Testis (tissue), 3 donors: ENCODE measurements around the gene CFAP54. TPM values are rescaled to one million over a fixed set of nuclear protein-coding genes. Genes with fewer than 3 reads are reported as not detected.

Source experiments
- DNase-seq: peaks from one replicate; pipeline ENCODE4 v3.0.0-alpha.2; 2019
- H3K27ac ChIP-seq, 2 donors: fragments of 200-600 bp; sonication (generic); one replicate each; pipeline ENCODE4 v1.5.1; 2019
- H3K27me3 ChIP-seq: fragments of 200-600 bp; sonication (generic); one replicate; pipeline ENCODE4 v1.5.1; 2019
- H3K36me3 ChIP-seq: fragments of 200-600 bp; sonication (generic); one replicate; pipeline ENCODE4 v1.5.1; 2017; ENCODE audit warnings: low read depth; ENCODE audit errors: missing control alignments
- H3K4me1 ChIP-seq: fragments of 200-600 bp; sonication (generic); one replicate; pipeline ENCODE4 v1.5.1; 2019
- H3K4me3 ChIP-seq, 2 donors: fragments of 200-600 bp; sonication (generic); one replicate each; pipeline ENCODE4 v1.5.1; 2017 to 2019
- H3K9me3 ChIP-seq: fragments of 200-600 bp; sonication (generic); one replicate; pipeline ENCODE4 v1.5.1; 2017
- CTCF ChIP-seq, 3 experiments: fragments of 450-650 bp in 2 of 3; fragments of 200-600 bp in 1 of 3; sonication (generic) in 1 of 3; IDR thresholded peaks; one replicate each; pipeline ENCODE4 v1.5.1; 2016 to 2019; ENCODE audit warnings: antibody characterized with exemption in 3 of 3, mild to moderate bottlenecking in 2 of 3, moderate library complexity in 1 of 3
- POLR2A ChIP-seq: fragments of 450-650 bp; IDR thresholded peaks from one replicate; pipeline ENCODE4 v1.6.1; 2017; ENCODE audit warnings: antibody characterized with exemption, mild to moderate bottlenecking, moderate library complexity
- WGBS, 2 donors: methylation state at CpG; one replicate each; pipeline ENCODE4 v1.1.5; 2018; 5-methylcytosine and 5-hydroxymethylcytosine counted together
- intact Hi-C: fragments of 100-400 bp; cut with DNase I; formaldehyde crosslinking; loops from one replicate; pipeline ENCODE4 v1.15.1; 2023; ENCODE audit warnings: low total_unique reads
- polyA plus RNA-seq: library from polyadenylated mRNA; stranded (reverse); fragments of 350-450 nt; fragmentation: Illumina TruSeq; extraction: RNeasy Lipid Tissue Mini Kit (QIAGEN cat#74804); gene quantifications from one replicate; pipeline ENCODE4 v1.2.3, GENCODE V29; 2014; ENCODE audit warnings: low read depth, low replicate concordance; ENCODE audit not compliant: insufficient read depth
- total RNA-seq, 2 donors: library from RNA; depleted of rRNA; stranded (reverse); fragments of >200 nt; gene quantifications; one replicate each; pipeline ENCODE4 v1.2.3, GENCODE V29; 2016

CFAP54 gene
- total and polyA plus RNA-seq, 3 donors from 2014 or later: 8.4 to 36.9 (median 14.4) TPM

- H3K9me3 ChIP-seq: no peaks in the 10 kb centered on the region
- no peaks in the 10 kb centered on the region for H3K4me1 ChIP-seq
- 51 to 52% methylated on average over 8 of the region's 8 CpGs for WGBS, 2 donors
- H3K36me3 ChIP-seq: no peaks in the 10 kb centered on the region
- peak; percentile 66 to 78 (median 67) for TF ChIP-seq CTCF (IDR thresholded peaks at IDR 0.05)
- no peak for TF ChIP-seq POLR2A
- DNase-seq: peak; percentile 89
- intact Hi-C loops: loop anchor here (10.0 kb wide), 1 partner anchor 452 kb away; no protein-coding TSS in a partner anchor
- H3K4me3 ChIP-seq: no peak overlapping the region
- no peaks in the 10 kb centered on the region for H3K27me3 ChIP-seq
- H3K27ac ChIP-seq: no peak overlapping the region
These were observed 27.4 kb downstream of the CFAP54 start for GRCh38 chr12:96516472-96517430.

DNA sequence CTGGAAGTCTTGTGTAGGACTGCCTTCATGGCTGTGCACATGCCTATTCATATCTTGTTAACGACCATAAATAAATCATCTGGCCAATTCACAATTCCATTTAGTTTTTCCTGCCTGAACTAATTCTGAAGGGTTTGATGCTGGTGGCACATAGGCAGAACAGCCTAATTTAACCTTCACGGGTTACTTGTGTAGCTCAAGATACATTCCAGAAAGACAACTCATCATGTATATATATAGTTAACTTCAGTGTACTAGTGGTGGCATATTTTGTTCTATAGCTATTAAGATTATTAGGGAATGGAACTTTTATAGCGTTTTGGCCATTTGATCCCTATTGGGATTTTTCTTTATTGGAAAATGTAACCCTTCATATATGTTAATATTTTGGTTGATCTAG lies 31.4 kb downstream of the CFAP54 start:
- Histone ChIP-seq H3K4me3 (no peak overlapping the region), H3K36me3 (no peaks in the 10 kb centered on the region), H3K9me3 (no peaks in the 10 kb centered on the region), H3K27ac (no peak overlapping the region), H3K27me3 (no peaks in the 10 kb centered on the region), H3K4me1 (no peaks in the 10 kb centered on the region)
- intact Hi-C loops: no loop called here
- DNase-seq: no peak
- WGBS, 2 donors: 80 to 81% methylated on average over 3 of the region's 3 CpGs
- no peak for TF ChIP-seq POLR2A
- TF ChIP-seq CTCF (IDR thresholded peaks at IDR 0.05): no peak

DNA sequence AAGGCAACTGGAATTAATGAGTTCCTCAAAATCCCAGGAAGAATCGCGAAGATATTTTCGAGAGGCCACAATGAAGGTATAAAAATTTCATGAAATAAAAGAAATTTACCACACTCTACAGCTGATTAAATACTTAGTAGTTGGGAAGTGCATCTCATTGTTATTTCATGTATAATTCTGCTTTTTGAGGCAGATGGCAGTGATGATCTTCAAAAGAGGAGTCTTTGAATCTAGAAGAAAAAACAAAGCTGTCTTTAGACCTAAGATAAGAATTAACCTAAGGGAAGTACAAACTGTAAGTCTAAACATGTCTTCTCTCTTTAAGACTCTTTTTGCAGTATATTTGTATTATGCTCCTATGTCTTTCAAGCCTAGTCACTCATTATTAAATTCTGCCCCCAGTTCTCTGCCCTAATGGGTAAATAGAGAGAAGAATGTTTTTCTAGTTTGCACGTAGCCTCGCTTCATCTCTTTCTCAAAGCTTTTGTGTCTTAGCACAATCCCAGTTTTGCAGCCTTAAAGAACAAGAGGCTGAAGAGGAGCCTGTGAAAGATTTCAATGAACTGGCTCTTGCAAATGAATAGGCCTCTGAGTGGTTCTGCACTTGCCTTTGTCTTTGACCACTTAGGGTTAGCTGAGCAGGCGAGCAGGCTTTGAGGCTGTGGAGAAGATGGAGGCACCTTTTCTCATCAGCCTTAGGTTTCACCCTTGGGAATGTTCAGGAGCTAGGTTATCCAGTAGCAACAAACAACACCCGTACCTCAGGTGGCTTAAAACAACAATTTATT lies 32.7 kb downstream of the CFAP54 start:
- Histone ChIP-seq H3K27me3 (no peaks in the 10 kb centered on the region), H3K36me3 (no peaks in the 10 kb centered on the region), H3K27ac (no peak overlapping the region), H3K4me1 (no peaks in the 10 kb centered on the region), H3K9me3 (no peaks in the 10 kb centered on the region), H3K4me3 (no peak overlapping the region)
- TF ChIP-seq CTCF (IDR thresholded peaks at IDR 0.05) (no peak), POLR2A (no peak)
- no peak for DNase-seq
- intact Hi-C loops: no loop called here
- 92 to 93% methylated on average over 7 of the region's 7 CpGs for WGBS, 2 donors

DNA sequence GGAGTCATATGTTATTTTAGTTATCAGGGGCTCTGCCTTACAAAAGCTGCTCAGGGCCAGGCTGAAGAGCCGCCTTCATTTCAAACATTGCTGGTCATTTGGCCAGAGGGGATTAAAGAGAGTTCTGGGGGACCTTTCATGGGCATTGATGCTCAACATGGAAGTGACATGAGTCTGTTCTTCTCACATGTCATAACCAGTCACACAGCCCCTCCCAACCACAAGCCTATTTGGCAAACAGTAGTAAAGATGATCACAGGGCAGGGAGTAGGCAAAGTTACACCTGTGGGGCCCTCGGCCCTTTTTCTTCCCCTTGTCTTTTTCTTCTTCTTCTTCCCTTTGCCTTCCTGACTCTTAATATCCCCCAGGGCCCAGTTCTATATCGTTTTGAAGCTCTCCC lies 33.3 kb downstream of the CFAP54 start:
- no peak for TF ChIP-seq POLR2A
- Histone ChIP-seq H3K4me3 (no peak overlapping the region), H3K27me3 (no peaks in the 10 kb centered on the region), H3K4me1 (no peaks in the 10 kb centered on the region), H3K36me3 (no peaks in the 10 kb centered on the region), H3K9me3 (no peaks in the 10 kb centered on the region), H3K27ac (no peak overlapping the region)
- intact Hi-C loops: no loop called here
- DNase-seq: no peak
- WGBS, 2 donors: 75 to 84% methylated on average over 3 of the region's 3 CpGs

GRCh38 chr12:96526110-96526509 lies 36.7 kb downstream of the CFAP54 start:
- TF ChIP-seq POLR2A (no peak), CTCF (IDR thresholded peaks at IDR 0.05) (no peak)
- no peaks in the 10 kb centered on the region for H3K4me1 ChIP-seq
- no peaks in the 10 kb centered on the region for H3K9me3 ChIP-seq
- H3K27me3 ChIP-seq: no peaks in the 10 kb centered on the region
- H3K4me3 ChIP-seq: no peak overlapping the region
- DNase-seq: no peak
- WGBS, 2 donors: 58 to 73% methylated on average over 1 of the region's 1 CpG
- intact Hi-C loops: no loop called here
- H3K36me3 ChIP-seq: no peaks in the 10 kb centered on the region
- no peak overlapping the region for H3K27ac ChIP-seq
